ENCODE data around the gene PPP3CA. TPM values are rescaled to one million over a fixed set of nuclear protein-coding genes. Genes with fewer than 3 reads are reported as not detected.

Gene PPP3CA
- total RNA-seq, 1 donor from 2014 or later: 36.5 TPM

GRCh38 chr4:101286663-101287062, 60.7 kb downstream of the PPP3CA start:
- Mint-ChIP-seq H3K4me1 (ENCODE audit: low read depth) (peaks cover 24% of the 10 kb centered on the region), H3K9me3 (ENCODE audit: low read depth) (no peaks in the 10 kb centered on the region), H3K27me3 (ENCODE audit: low read depth) (no peaks in the 10 kb centered on the region), H3K4me3 (ENCODE audit: unreplicated experiment) (no peak overlapping the region), H3K36me3 (ENCODE audit: low read depth) (no peaks in the 10 kb centered on the region), H3K27ac (ENCODE audit: unreplicated experiment) (no peak overlapping the region)
- no peak for TF ChIP-seq CTCF (IDR thresholded peaks at IDR 0.05)
- DNase-seq (ENCODE audit: low spot score): no peak

GRCh38 chr4:101285985-101286384, 61.3 kb downstream of the PPP3CA start:
- no peak overlapping the region for H3K4me3 Mint-ChIP-seq (ENCODE audit: unreplicated experiment)
- H3K4me1 Mint-ChIP-seq (ENCODE audit: low read depth): peaks cover 24% of the 10 kb centered on the region
- no peak for DNase-seq (ENCODE audit: low spot score)
- H3K27me3 Mint-ChIP-seq (ENCODE audit: low read depth): no peaks in the 10 kb centered on the region
- H3K36me3 Mint-ChIP-seq (ENCODE audit: low read depth): no peaks in the 10 kb centered on the region
- no peak for TF ChIP-seq CTCF (IDR thresholded peaks at IDR 0.05)
- no peaks in the 10 kb centered on the region for H3K9me3 Mint-ChIP-seq (ENCODE audit: low read depth)
- no peak overlapping the region for H3K27ac Mint-ChIP-seq (ENCODE audit: unreplicated experiment)

DNA sequence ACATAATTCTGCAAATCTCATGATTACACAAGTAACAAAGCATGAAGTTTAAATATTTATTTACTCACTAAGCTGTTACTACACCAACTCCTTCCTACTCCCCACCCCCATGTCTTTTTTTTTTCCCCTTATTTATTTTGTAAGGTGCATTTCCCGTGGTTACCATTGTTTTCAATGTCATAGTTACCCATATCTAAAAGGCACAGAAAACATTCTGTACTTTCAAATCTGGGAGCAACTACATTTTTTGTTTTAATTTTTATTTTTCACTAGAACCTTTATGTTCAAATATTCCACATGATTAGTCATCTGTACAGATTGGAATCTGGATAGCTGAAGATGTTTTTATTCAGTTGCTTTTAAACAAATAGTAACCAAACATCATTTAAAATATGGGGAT, 62.8 kb downstream of the PPP3CA start:
- no peak overlapping the region for H3K4me3 Mint-ChIP-seq (ENCODE audit: unreplicated experiment)
- no peaks in the 10 kb centered on the region for H3K36me3 Mint-ChIP-seq (ENCODE audit: low read depth)
- peaks cover 35% of the 10 kb centered on the region for H3K4me1 Mint-ChIP-seq (ENCODE audit: low read depth)
- peaks cover 2% of the 10 kb centered on the region for H3K9me3 Mint-ChIP-seq (ENCODE audit: low read depth)
- peak overlapping the region; percentile 24 for H3K27ac Mint-ChIP-seq (ENCODE audit: unreplicated experiment)
- H3K27me3 Mint-ChIP-seq (ENCODE audit: low read depth): no peaks in the 10 kb centered on the region
- DNase-seq (ENCODE audit: low spot score): no peak
- no peak for TF ChIP-seq CTCF (IDR thresholded peaks at IDR 0.05)

DNA sequence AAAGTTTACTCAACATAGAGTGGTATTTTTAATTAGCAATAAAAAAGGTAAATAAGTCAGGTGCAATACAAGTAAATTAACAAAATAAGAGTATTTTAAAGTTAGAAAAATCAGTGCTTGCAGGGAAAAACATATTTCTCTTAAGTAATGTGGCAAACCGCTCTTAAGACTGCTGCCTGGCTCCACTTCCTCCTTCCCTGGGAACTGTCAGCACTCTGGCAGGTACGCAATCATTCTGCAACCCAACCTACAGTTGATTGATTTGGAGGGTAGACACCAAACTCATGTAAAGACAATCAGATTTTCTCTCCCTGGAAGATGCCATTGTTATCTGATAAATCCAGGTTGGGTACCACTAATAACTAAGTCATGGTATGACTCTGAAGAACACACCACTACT, 63.9 kb downstream of the PPP3CA start:
- Mint-ChIP-seq H3K9me3 (ENCODE audit: low read depth) (peaks cover 3% of the 10 kb centered on the region), H3K27ac (ENCODE audit: unreplicated experiment) (no peak overlapping the region), H3K4me3 (ENCODE audit: unreplicated experiment) (no peak overlapping the region), H3K4me1 (ENCODE audit: low read depth) (peaks cover 40% of the 10 kb centered on the region), H3K36me3 (ENCODE audit: low read depth) (no peaks in the 10 kb centered on the region), H3K27me3 (ENCODE audit: low read depth) (no peaks in the 10 kb centered on the region)
- no peak for DNase-seq (ENCODE audit: low spot score)
- TF ChIP-seq CTCF (IDR thresholded peaks at IDR 0.05): no peak

DNA sequence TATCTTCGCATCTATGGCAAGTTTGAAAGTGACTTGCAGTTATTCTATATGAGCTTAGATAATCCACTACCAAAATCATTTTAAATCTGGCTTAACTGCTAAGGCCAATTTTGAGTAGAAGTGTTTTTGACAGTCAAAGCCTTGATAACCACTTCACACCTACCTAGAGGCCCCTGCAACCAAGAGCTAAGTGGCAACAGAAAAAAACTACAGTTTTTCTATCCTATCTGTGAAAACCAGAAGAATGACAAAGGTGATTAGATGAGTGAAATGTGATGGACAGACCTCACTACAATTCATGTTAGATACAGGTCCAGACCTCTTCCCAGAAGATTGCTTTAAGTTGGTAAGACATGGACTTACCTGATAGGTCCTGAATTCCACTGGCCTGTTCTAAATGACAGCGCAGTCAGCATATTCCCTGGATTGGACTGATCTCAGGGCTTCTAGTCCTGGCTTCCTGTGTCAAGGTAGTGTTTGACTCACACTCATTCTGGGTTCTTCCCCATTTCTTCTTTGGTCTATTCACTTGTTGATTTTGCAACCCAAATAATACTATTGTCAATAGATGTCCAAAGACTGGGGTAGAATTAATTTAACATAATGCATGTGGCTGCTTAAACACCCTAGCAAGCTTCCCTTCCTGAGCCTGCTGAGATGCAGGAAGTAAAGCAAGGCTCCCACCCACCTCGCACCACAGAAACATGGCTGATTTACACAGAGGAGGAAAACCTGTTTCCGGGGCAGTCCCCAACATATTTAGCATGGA, 65.1 kb downstream of the PPP3CA start:
- H3K4me3 Mint-ChIP-seq (ENCODE audit: unreplicated experiment): no peak overlapping the region
- peaks cover 39% of the 10 kb centered on the region for H3K4me1 Mint-ChIP-seq (ENCODE audit: low read depth)
- no peaks in the 10 kb centered on the region for H3K36me3 Mint-ChIP-seq (ENCODE audit: low read depth)
- DNase-seq (ENCODE audit: low spot score): no peak
- TF ChIP-seq CTCF (IDR thresholded peaks at IDR 0.05): no peak
- H3K27me3 Mint-ChIP-seq (ENCODE audit: low read depth): no peaks in the 10 kb centered on the region
- H3K27ac Mint-ChIP-seq (ENCODE audit: unreplicated experiment): no peak overlapping the region
- peaks cover 3% of the 10 kb centered on the region for H3K9me3 Mint-ChIP-seq (ENCODE audit: low read depth)

All from chondrocyte (in vitro differentiated cells).